ENCODE results near the gene LPAR1. TPM values are rescaled to one million over a fixed set of nuclear protein-coding genes. Genes with fewer than 3 reads are reported as not detected.
"Not testable (repeated sequence)": the region's sequence is repeated elsewhere in the genome, so short reads cannot be mapped to it uniquely, and the experiment has no call there.

LPAR1 gene
- polyA plus RNA-seq, 3 donors = 15.1 to 18.1 (median 17.5) TPM

DNA sequence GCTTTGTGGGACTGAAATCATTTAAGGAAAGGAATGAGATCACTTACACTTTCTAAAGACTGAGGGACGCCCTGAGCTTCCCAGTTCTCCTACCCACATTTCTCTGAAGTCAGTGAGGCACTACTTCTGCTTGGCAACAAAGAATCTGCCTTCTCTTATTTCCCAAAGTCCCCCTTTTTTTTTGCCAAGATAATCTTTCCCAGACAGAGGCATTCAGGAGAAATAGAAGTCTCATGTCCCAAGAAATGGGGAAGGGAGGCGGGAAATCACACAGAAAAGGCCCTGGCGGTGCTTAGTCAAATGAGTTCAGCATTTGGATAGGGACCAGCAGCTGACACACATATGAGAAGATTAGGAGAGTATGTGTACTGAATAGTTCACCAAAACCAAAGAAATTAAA is 210.0 kb downstream of the LPAR1 start:
- Histone ChIP-seq H3K27me3 (ENCODE audit: control insufficient read depth in 2 of 2, insufficient read depth in 2 of 2, low read length in 2 of 2) (no peaks in the 10 kb centered on the region), H3K9me3 (replicated peaks in 1 of 2; ENCODE audit: control insufficient read depth in 1 of 2, insufficient read depth in 1 of 2, low read length in 2 of 2) (peaks cover 0 to 6% of the 10 kb centered on the region in 2 donors), H3K4me3 (replicated peaks in 1 of 3; ENCODE audit: low read depth in 2 of 3, low read length in 3 of 3) (no peak overlapping the region), H3K4me2 (replicated peaks; ENCODE audit: extremely low read depth, low read length, poor library complexity, severe bottlenecking) (no peak overlapping the region), H4K20me1 (ENCODE audit: insufficient read depth, low read length) (no peaks in the 10 kb centered on the region), H3K79me2 (ENCODE audit: insufficient read depth, low read length) (no peaks in the 10 kb centered on the region), H3K36me3 (replicated peaks in 1 of 2; ENCODE audit: control insufficient read depth in 1 of 2, insufficient read depth in 2 of 2, low read length in 2 of 2) (no peaks in the 10 kb centered on the region), H3K27ac (ENCODE audit: low read depth in 1 of 2, low read length in 2 of 2) (no peak overlapping the region), H3K4me1 (ENCODE audit: control insufficient read depth in 1 of 2, insufficient read depth in 2 of 2, low read length in 2 of 2) (no peaks in the 10 kb centered on the region), H3K9ac (ENCODE audit: insufficient read depth, low read length, poor library complexity, severe bottlenecking) (no peak overlapping the region), H2AFZ (ENCODE audit: insufficient read depth, low read depth, low read length, poor library complexity, severe bottlenecking) (no peak overlapping the region)
- Mint-ChIP-seq H3K4me3 (no peak overlapping the region), H3K27me3 (ENCODE audit: low read depth in 3 of 3) (peaks cover 0 to 3% (median 0%) of the 10 kb centered on the region in 3 donors), H3K4me1 (no peaks in the 10 kb centered on the region), H3K36me3 (no peaks in the 10 kb centered on the region), H3K9me3 (peaks cover 2 to 14% (median 6%) of the 10 kb centered on the region in 7 donors), H3K27ac (no peak overlapping the region)
- TF ChIP-seq, protein P1, sequence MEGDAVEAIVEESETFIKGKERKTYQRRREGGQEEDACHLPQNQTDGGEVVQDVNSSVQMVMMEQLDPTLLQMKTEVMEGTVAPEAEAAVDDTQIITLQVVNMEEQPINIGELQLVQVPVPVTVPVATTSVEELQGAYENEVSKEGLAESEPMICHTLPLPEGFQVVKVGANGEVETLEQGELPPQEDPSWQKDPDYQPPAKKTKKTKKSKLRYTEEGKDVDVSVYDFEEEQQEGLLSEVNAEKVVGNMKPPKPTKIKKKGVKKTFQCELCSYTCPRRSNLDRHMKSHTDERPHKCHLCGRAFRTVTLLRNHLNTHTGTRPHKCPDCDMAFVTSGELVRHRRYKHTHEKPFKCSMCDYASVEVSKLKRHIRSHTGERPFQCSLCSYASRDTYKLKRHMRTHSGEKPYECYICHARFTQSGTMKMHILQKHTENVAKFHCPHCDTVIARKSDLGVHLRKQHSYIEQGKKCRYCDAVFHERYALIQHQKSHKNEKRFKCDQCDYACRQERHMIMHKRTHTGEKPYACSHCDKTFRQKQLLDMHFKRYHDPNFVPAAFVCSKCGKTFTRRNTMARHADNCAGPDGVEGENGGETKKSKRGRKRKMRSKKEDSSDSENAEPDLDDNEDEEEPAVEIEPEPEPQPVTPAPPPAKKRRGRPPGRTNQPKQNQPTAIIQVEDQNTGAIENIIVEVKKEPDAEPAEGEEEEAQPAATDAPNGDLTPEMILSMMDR (IDR thresholded peaks at IDR 0.05) = no peak
- 83% methylated on average over 1 of the region's 3 CpGs for WGBS (ENCODE audit: insufficient coverage)
- no peak for DNase-seq
- intact Hi-C loops (cut with micrococcal nuclease) = no loop called here

DNA sequence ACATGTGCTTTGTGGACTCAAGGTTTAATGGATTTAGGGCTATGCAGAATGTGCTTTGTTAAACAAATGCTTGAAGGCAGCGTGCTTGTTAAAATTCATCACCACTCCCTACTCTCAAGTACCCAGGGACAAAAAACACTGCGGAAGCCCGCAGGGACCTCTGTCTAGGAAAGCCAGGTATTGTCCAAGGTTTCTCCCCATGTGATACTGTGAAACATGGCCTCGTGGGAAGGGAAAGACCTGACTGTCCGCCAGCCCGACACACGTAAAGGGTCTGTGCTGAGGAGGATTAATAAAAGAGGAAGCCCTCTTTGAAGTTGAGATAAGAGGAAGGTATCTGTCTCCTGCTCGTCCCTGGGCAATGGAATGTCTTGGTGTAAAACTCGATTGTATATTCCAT is 211.9 kb downstream of the LPAR1 start:
- H3K4me3 Mint-ChIP-seq; H3K4me1 ChIP-seq (ENCODE audit: control insufficient read depth in 1 of 2, insufficient read depth in 2 of 2, low read length in 2 of 2); H3K27me3 Mint-ChIP-seq (ENCODE audit: low read depth in 3 of 3); H3K36me3 ChIP-seq (replicated peaks in 1 of 2; ENCODE audit: control insufficient read depth in 1 of 2, insufficient read depth in 2 of 2, low read length in 2 of 2); H3K4me1 Mint-ChIP-seq; H2AFZ ChIP-seq (ENCODE audit: insufficient read depth, low read depth, low read length, poor library complexity, severe bottlenecking); H3K27ac ChIP-seq (ENCODE audit: low read depth in 1 of 2, low read length in 2 of 2); H3K27me3 ChIP-seq (ENCODE audit: control insufficient read depth in 2 of 2, insufficient read depth in 2 of 2, low read length in 2 of 2); H3K36me3 Mint-ChIP-seq; H3K79me2 ChIP-seq (ENCODE audit: insufficient read depth, low read length); H3K27ac Mint-ChIP-seq; H4K20me1 ChIP-seq (ENCODE audit: insufficient read depth, low read length); H3K4me2 ChIP-seq (replicated peaks; ENCODE audit: extremely low read depth, low read length, poor library complexity, severe bottlenecking); DNase-seq; intact Hi-C loops (cut with micrococcal nuclease); H3K9ac ChIP-seq (ENCODE audit: insufficient read depth, low read length, poor library complexity, severe bottlenecking); H3K9me3 ChIP-seq (replicated peaks in 1 of 2; ENCODE audit: control insufficient read depth in 1 of 2, insufficient read depth in 1 of 2, low read length in 2 of 2); H3K4me3 ChIP-seq (replicated peaks in 1 of 3; ENCODE audit: low read depth in 2 of 3, low read length in 3 of 3): not testable (repeated sequence)
- peaks cover 2 to 15% (median 9%) of the 10 kb centered on the region in 7 donors for H3K9me3 Mint-ChIP-seq
- 86% methylated on average over 5 of the region's 9 CpGs for WGBS (ENCODE audit: insufficient coverage)
